PC-9 (cell line): ENCODE measurements around the gene CEBPZ. TPM values are rescaled to one million over a fixed set of nuclear protein-coding genes. Genes with fewer than 3 reads are reported as not detected.

Experiments
- BruUV-seq: library from RNA; stranded (reverse); fragments of 400-500 nt; replicated peaks from 2 replicates; lab custom pipeline; 2021; lab: Mats Ljungman, UMichigan
- CTCF ChIA-PET: fragments of 300-600 bp; sonication (Branson Sonifier 250); formaldehyde crosslinking; loops from one replicate; lab custom pipeline; 2022; ENCODE audit warnings: antibody characterized with exemption; lab: Charles Lee
- POLR2A ChIA-PET: fragments of 300-600 bp; sonication (Branson Sonifier 250); formaldehyde crosslinking; loops from one replicate; lab custom pipeline; 2022; ENCODE audit warnings: antibody characterized with exemption; ENCODE audit not compliant: unreplicated experiment; lab: Charles Lee
- DNase-seq, 2 experiments: peaks; one replicate each; pipeline versions ENCODE4 v3.0.0 to v3.0.0-alpha.2; 2015 to 2022; ENCODE audit warnings: mixed read lengths in 1 of 2
- H2AFZ ChIP-seq: fragments of 200-600 bp; sonication (generic); 2 replicates; pipeline ENCODE4 v1.8.1; 2017; ENCODE audit warnings: antibody characterized with exemption
- H3F3A ChIP-seq: fragments of 200-600 bp; sonication (generic); 2 replicates; pipeline ENCODE4 v1.8.1; 2017; ENCODE audit warnings: antibody characterized with exemption, mild to moderate bottlenecking, low read depth; ENCODE audit not compliant: insufficient read depth
- H3K27ac ChIP-seq: fragments of 200-600 bp; sonication (generic); 2 replicates; pipeline ENCODE4 v1.6.1; 2016; ENCODE audit warnings: mixed run types
- H3K27me3 ChIP-seq: fragments of 200-600 bp; sonication (generic); 2 replicates; pipeline ENCODE4 v1.6.1; 2016; ENCODE audit warnings: low read depth, mixed run types; ENCODE audit not compliant: insufficient read depth
- H3K36me3 ChIP-seq: fragments of 200-600 bp; sonication (generic); 2 replicates; pipeline ENCODE4 v1.6.1; 2016; ENCODE audit warnings: low read depth, mixed run types
- H3K4me1 ChIP-seq: fragments of 200-600 bp; sonication (generic); replicated peaks from 2 replicates; pipeline ENCODE4 v1.6.1; 2016; ENCODE audit warnings: mixed run types; ENCODE audit not compliant: insufficient read depth
- H3K4me2 ChIP-seq: fragments of 200-600 bp; sonication (generic); 2 replicates; pipeline ENCODE4 v1.6.1; 2017; ENCODE audit warnings: mixed run types
- H3K4me3 ChIP-seq: fragments of 200-600 bp; sonication (generic); 2 replicates; pipeline ENCODE4 v1.6.1; 2016; ENCODE audit warnings: mixed run types
- H3K79me2 ChIP-seq: fragments of 200-600 bp; sonication (generic); 2 replicates; pipeline ENCODE4 v1.6.1; 2017; ENCODE audit warnings: low read depth, mixed run types
- H3K9me2 ChIP-seq: fragments of 200-600 bp; sonication (generic); 2 replicates; pipeline ENCODE4 v1.8.1; 2017; ENCODE audit warnings: mild to moderate bottlenecking; ENCODE audit not compliant: insufficient read depth
- H3K9me3 ChIP-seq: fragments of 200-600 bp; sonication (generic); 2 replicates; pipeline ENCODE4 v1.8.1; 2016; ENCODE audit warnings: low read depth; ENCODE audit not compliant: insufficient read depth
- H4K20me1 ChIP-seq: fragments of 200-600 bp; sonication (generic); 2 replicates; pipeline ENCODE4 v1.8.1; 2017; ENCODE audit not compliant: insufficient read depth
- EZH2 ChIP-seq: fragments of 200-600 bp; sonication (generic); IDR thresholded peaks from 2 replicates; pipeline ENCODE4 v1.8.0; 2017; ENCODE audit warnings: antibody characterized with exemption, low read depth
- intact Hi-C: fragments of 100-400 bp; cut with micrococcal nuclease; formaldehyde crosslinking; loops from one replicate; pipeline ENCODE4 v1.10.0; 2022; ENCODE audit not compliant: unreplicated experiment
- total RNA-seq: library from RNA; stranded (reverse); gene quantifications from 2 replicates; pipeline ENCODE4 v1.2.3, GENCODE V29; 2021
- TF ChIP-seq, protein P1 (sequence below): fragments of 200-600 bp; sonication (generic); conservative IDR thresholded peaks from 2 replicates; pipeline ENCODE4 v1.6.1; 2017; ENCODE audit warnings: mixed run types, antibody characterized with exemption, mild to moderate bottlenecking, moderate library complexity

Gene CEBPZ
- total RNA-seq, 1 experiment from 2014 or later: 35.7 TPM

- intact Hi-C loops: no loop called here
- no TSS peak for BruUV-seq
- Histone ChIP-seq H3K4me3 (no peak overlapping the region), H3K4me2 (no peak overlapping the region), H3K4me1 (peaks cover 11% of the 10 kb centered on the region), H4K20me1 (no peaks in the 10 kb centered on the region), H3K36me3 (no peaks in the 10 kb centered on the region), H3K9me3 (no peaks in the 10 kb centered on the region), H3K27me3 (no peaks in the 10 kb centered on the region), H3F3A (no peaks in the 10 kb centered on the region), H3K9me2 (no peaks in the 10 kb centered on the region), H2AFZ (no peak overlapping the region), H3K27ac (no peak overlapping the region), H3K79me2 (no peaks in the 10 kb centered on the region)
- POLR2A ChIA-PET: no interaction called here
- no peak for DNase-seq
- TF ChIP-seq EZH2: no peak
- TF ChIP-seq, protein P1, sequence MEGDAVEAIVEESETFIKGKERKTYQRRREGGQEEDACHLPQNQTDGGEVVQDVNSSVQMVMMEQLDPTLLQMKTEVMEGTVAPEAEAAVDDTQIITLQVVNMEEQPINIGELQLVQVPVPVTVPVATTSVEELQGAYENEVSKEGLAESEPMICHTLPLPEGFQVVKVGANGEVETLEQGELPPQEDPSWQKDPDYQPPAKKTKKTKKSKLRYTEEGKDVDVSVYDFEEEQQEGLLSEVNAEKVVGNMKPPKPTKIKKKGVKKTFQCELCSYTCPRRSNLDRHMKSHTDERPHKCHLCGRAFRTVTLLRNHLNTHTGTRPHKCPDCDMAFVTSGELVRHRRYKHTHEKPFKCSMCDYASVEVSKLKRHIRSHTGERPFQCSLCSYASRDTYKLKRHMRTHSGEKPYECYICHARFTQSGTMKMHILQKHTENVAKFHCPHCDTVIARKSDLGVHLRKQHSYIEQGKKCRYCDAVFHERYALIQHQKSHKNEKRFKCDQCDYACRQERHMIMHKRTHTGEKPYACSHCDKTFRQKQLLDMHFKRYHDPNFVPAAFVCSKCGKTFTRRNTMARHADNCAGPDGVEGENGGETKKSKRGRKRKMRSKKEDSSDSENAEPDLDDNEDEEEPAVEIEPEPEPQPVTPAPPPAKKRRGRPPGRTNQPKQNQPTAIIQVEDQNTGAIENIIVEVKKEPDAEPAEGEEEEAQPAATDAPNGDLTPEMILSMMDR: no peak
- CTCF ChIA-PET: interaction anchor here (0.6 kb wide), 1 partner anchor 235 kb away, joined by 3 read pairs; no protein-coding TSS in a partner anchor
Measured at GRCh38 chr2:37171624-37171950, 59.8 kb downstream of the CEBPZ start.

GRCh38 chr2:37168217-37168981 lies 63.0 kb downstream of the CEBPZ start:
- Histone ChIP-seq H3F3A (no peaks in the 10 kb centered on the region), H3K4me3 (no peak overlapping the region), H3K9me3 (peaks cover 20% of the 10 kb centered on the region), H3K4me2 (peak overlapping the region; percentile 40; the same call in 1 of the 2 replicates), H3K4me1 (peaks cover 11% of the 10 kb centered on the region), H3K36me3 (no peaks in the 10 kb centered on the region), H4K20me1 (no peaks in the 10 kb centered on the region), H3K79me2 (no peaks in the 10 kb centered on the region), H3K27me3 (no peaks in the 10 kb centered on the region), H3K27ac (no peak overlapping the region), H2AFZ (peak overlapping the region; percentile 63), H3K9me2 (no peaks in the 10 kb centered on the region)
- DNase-seq: peak in 1 of 2 experiments; percentile 38
- no TSS peak for BruUV-seq
- intact Hi-C loops: loop anchor here (10.0 kb wide), 2 partner anchors 226 to 706 kb away; no protein-coding TSS in a partner anchor
- ChIA-PET CTCF (interaction anchor here (0.6 to 0.8 kb wide), 2 partner anchors 13 to 247 kb away, joined by 4 read pairs; no protein-coding TSS in a partner anchor), POLR2A (interaction anchor here (0.6 kb wide), 3 partner anchors 95 to 543 kb away, joined by 3 to 4 read pairs (median 3); no protein-coding TSS in a partner anchor)
- TF ChIP-seq, protein P1: peak; percentile 83
- no peak for TF ChIP-seq EZH2

GRCh38 chr2:37167636-37168180 lies 63.7 kb downstream of the CEBPZ start:
- intact Hi-C loops: loop anchor here (10.0 kb wide), 2 partner anchors 227 to 707 kb away; no protein-coding TSS in a partner anchor
- H3K4me3 ChIP-seq: no peak overlapping the region
- peaks cover 11% of the 10 kb centered on the region for H3K4me1 ChIP-seq
- TF ChIP-seq, protein P1: no peak
- no peak for TF ChIP-seq EZH2
- POLR2A ChIA-PET: interaction anchor here (0.6 kb wide), 2 partner anchors 258 to 544 kb away, joined by 3 read pairs; no protein-coding TSS in a partner anchor
- peak overlapping the region; percentile 40; the same call in 1 of the 2 replicates for H3K4me2 ChIP-seq
- H3K9me3 ChIP-seq: peaks cover 26% of the 10 kb centered on the region
- DNase-seq: peak in 1 of 2 experiments; percentile 55
- H3K27ac ChIP-seq: no peak overlapping the region
- no peaks in the 10 kb centered on the region for H3K79me2 ChIP-seq
- H3F3A ChIP-seq: no peaks in the 10 kb centered on the region
- no TSS peak for BruUV-seq
- no peaks in the 10 kb centered on the region for H4K20me1 ChIP-seq
- H3K36me3 ChIP-seq: no peaks in the 10 kb centered on the region
- CTCF ChIA-PET: interaction anchor here (0.6 to 0.8 kb wide), 2 partner anchors 14 to 248 kb away, joined by 4 read pairs; no protein-coding TSS in a partner anchor
- H3K27me3 ChIP-seq: no peaks in the 10 kb centered on the region
- peak overlapping the region; percentile 63 for H2AFZ ChIP-seq
- no peaks in the 10 kb centered on the region for H3K9me2 ChIP-seq
